Measurements from ENCODE around the gene PYDC1.
A peak's percentile ranks its signal among the peaks of the same experiment; 100 is the strongest.
"Not testable (repeated sequence)": the region's sequence is repeated elsewhere in the genome, so short reads cannot be mapped to it uniquely, and the experiment has no call there.

The PYDC1 gene

GRCh38 chr16:31177136-31177535 lies 39.8 kb downstream of the PYDC1 start:
- DNase-seq, result peak; percentile 40

- DNase-seq, result not testable (repeated sequence)
Measured at GRCh38 chr16:31170048-31170447, 46.9 kb downstream of the PYDC1 start.

DNA sequence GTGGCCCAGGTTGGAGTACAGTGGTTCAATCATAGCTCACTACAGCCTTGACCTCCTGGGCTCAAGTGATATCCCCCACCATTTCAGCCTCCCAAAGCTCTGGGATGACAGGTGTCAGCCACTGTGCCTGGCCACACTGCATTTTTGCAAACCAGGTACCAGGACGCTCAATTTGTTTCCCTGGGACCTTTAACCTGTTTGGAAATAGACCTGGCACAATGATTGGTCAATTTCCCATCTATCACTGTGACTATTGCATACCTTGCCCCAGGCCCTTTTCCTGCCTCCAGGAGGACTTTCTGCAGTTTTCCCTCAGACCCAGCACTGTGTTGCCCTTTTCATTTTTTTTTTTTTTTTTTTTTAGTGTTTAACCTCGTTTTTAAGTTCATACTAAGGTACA lies 48.1 kb downstream of the PYDC1 start:
- no peak for DNase-seq

- no peak for DNase-seq
Measured at GRCh38 chr16:31167315-31167714, 49.6 kb downstream of the PYDC1 start.

Data from OCI-M1 (cell line).